Hepatocyte (in vitro differentiated cells): ENCODE results near the gene AUTS2. TPM values are rescaled to one million over a fixed set of nuclear protein-coding genes. Genes with fewer than 3 reads are reported as not detected.

Experiments used
- DNase-seq: peaks from one replicate; pipeline ENCODE4 v3.0.0-alpha.2; 2016; ENCODE audit warnings: low spot score
- H2AFZ ChIP-seq: fragments of 200-600 bp; sonication (generic); 2 replicates; pipeline ENCODE4 v1.6.0; 2016; ENCODE audit warnings: antibody characterized with exemption, mild to moderate bottlenecking
- H3K27ac ChIP-seq: fragments of 200-600 bp; sonication (generic); 2 replicates; pipeline ENCODE4 v1.5.1; 2016; ENCODE audit warnings: mild to moderate bottlenecking
- H3K27me3 ChIP-seq: fragments of 200-600 bp; sonication (generic); 2 replicates; pipeline ENCODE4 v1.6.1; 2016
- H3K36me3 ChIP-seq: fragments of 200-600 bp; sonication (generic); replicated peaks from 2 replicates; pipeline ENCODE4 v1.5.1; 2016; ENCODE audit warnings: low read depth; ENCODE audit not compliant: insufficient read depth
- H3K4me1 ChIP-seq: fragments of 200-600 bp; sonication (generic); 2 replicates; pipeline ENCODE4 v1.5.1; 2016; ENCODE audit warnings: mild to moderate bottlenecking, moderate library complexity; ENCODE audit not compliant: insufficient read depth
- H3K4me2 ChIP-seq: fragments of 200-600 bp; sonication (generic); 2 replicates; pipeline ENCODE4 v1.6.0; 2016
- H3K4me3 ChIP-seq: fragments of 200-600 bp; sonication (generic); 2 replicates; pipeline ENCODE4 v1.5.1; 2016; ENCODE audit warnings: mild to moderate bottlenecking
- H3K79me2 ChIP-seq: fragments of 200-600 bp; sonication (generic); 2 replicates; pipeline ENCODE4 v1.6.0; 2017; ENCODE audit warnings: mild to moderate bottlenecking
- H3K9me2 ChIP-seq: fragments of 200-600 bp; sonication (generic); replicated peaks from 2 replicates; pipeline ENCODE4 v1.6.0; 2017; ENCODE audit warnings: mild to moderate bottlenecking; ENCODE audit not compliant: insufficient read depth
- H3K9me3 ChIP-seq: fragments of 200-600 bp; sonication (generic); 2 replicates; pipeline ENCODE4 v1.5.1; 2016; ENCODE audit warnings: low read depth, mild to moderate bottlenecking
- H4K20me1 ChIP-seq: fragments of 200-600 bp; sonication (generic); 2 replicates; pipeline ENCODE4 v1.6.0; 2016; ENCODE audit warnings: mild to moderate bottlenecking; ENCODE audit not compliant: insufficient read depth, poor library complexity, severe bottlenecking
- CTCF ChIP-seq: fragments of 200-600 bp; sonication (generic); IDR thresholded peaks from 2 replicates; pipeline ENCODE4 v1.5.1; 2016; ENCODE audit warnings: antibody characterized with exemption, mild to moderate bottlenecking; ENCODE audit not compliant: poor library complexity
- EZH2 ChIP-seq: fragments of 200-600 bp; sonication (generic); IDR thresholded peaks from 2 replicates; pipeline ENCODE4 v1.6.1; 2016; ENCODE audit warnings: antibody characterized with exemption, mild to moderate bottlenecking, borderline replicate concordance
- EZH2phosphoT487 ChIP-seq: fragments of 200-600 bp; sonication (generic); IDR thresholded peaks from one replicate; pipeline ENCODE4 v1.6.1; 2018; ENCODE audit warnings: antibody characterized with exemption, mild to moderate bottlenecking, low read depth, moderate library complexity; ENCODE audit not compliant: unreplicated experiment, severe bottlenecking
- WGBS: methylation state at CpG from one replicate; pipeline ENCODE4 v1.1.6; 2016; ENCODE audit warnings: low lambda C conversion rate; ENCODE audit errors: missing lambda C conversion rate; 5-methylcytosine and 5-hydroxymethylcytosine counted together
- polyA plus RNA-seq: library from polyadenylated mRNA; unstranded; fragments of >200 nt; fragmentation: Nextera tagmentation; extraction: Ambion mirVana; gene quantifications from 2 replicates; pipeline ENCODE4 v1.2.1, GENCODE V29; 2016
- total RNA-seq: library from RNA; depleted of rRNA; stranded (reverse); fragments of >200 nt; gene quantifications from 2 replicates; pipeline ENCODE4 v1.2.3, GENCODE V29; 2014

AUTS2 gene
- total and polyA plus RNA-seq, 2 experiments from 2014 or later, result 34.4 to 40.9 TPM

GRCh38 chr7:70439651-70440050 is 841.4 kb downstream of the AUTS2 start:
- H3K36me3 ChIP-seq, result no peaks in the 10 kb centered on the region
- H3K4me2 ChIP-seq, result no peak overlapping the region
- no peaks in the 10 kb centered on the region for H3K9me2 ChIP-seq
- H3K4me3 ChIP-seq, result no peak overlapping the region
- WGBS, result 84% methylated on average over 2 of the region's 2 CpGs
- no peaks in the 10 kb centered on the region for H3K79me2 ChIP-seq
- TF ChIP-seq EZH2phosphoT487 (no peak), EZH2 (no peak), CTCF (no peak)
- DNase-seq, result no peak
- H3K4me1 ChIP-seq, result no peaks in the 10 kb centered on the region
- H3K27me3 ChIP-seq, result no peaks in the 10 kb centered on the region
- H2AFZ ChIP-seq, result no peak overlapping the region
- H3K27ac ChIP-seq, result no peak overlapping the region
- no peaks in the 10 kb centered on the region for H3K9me3 ChIP-seq
- H4K20me1 ChIP-seq, result no peaks in the 10 kb centered on the region

- DNase-seq, result no peak
- no peak overlapping the region for H3K4me2 ChIP-seq
- no peaks in the 10 kb centered on the region for H3K36me3 ChIP-seq
- H3K27ac ChIP-seq, result no peak overlapping the region
- no peaks in the 10 kb centered on the region for H3K27me3 ChIP-seq
- no peak overlapping the region for H2AFZ ChIP-seq
- no peak for TF ChIP-seq EZH2
- TF ChIP-seq EZH2phosphoT487, result no peak
- TF ChIP-seq CTCF, result no peak
- no peaks in the 10 kb centered on the region for H3K79me2 ChIP-seq
- H3K4me3 ChIP-seq, result no peak overlapping the region
- H3K9me2 ChIP-seq, result no peaks in the 10 kb centered on the region
- WGBS, result 57% methylated on average over 13 of the region's 13 CpGs
- no peaks in the 10 kb centered on the region for H3K9me3 ChIP-seq
- no peaks in the 10 kb centered on the region for H3K4me1 ChIP-seq
- H4K20me1 ChIP-seq, result no peaks in the 10 kb centered on the region
These were observed 848.3 kb downstream of the AUTS2 start for GRCh38 chr7:70446448-70447143.

GRCh38 chr7:70448312-70448906 is 850.1 kb downstream of the AUTS2 start:
- H3K4me2 ChIP-seq, result no peak overlapping the region
- 94% methylated on average over 4 of the region's 4 CpGs for WGBS
- TF ChIP-seq CTCF (no peak), EZH2 (no peak), EZH2phosphoT487 (no peak)

More at GRCh38 chr7:70448312-70448906, 850.1 kb downstream of the AUTS2 start:
- no peak overlapping the region for H2AFZ ChIP-seq
- H3K4me1 ChIP-seq, result no peaks in the 10 kb centered on the region
- no peaks in the 10 kb centered on the region for H3K36me3 ChIP-seq
- DNase-seq, result no peak
- H3K27me3 ChIP-seq, result no peaks in the 10 kb centered on the region
- no peaks in the 10 kb centered on the region for H4K20me1 ChIP-seq
- no peaks in the 10 kb centered on the region for H3K79me2 ChIP-seq
- no peak overlapping the region for H3K27ac ChIP-seq
- H3K9me2 ChIP-seq, result no peaks in the 10 kb centered on the region
- H3K4me3 ChIP-seq, result no peak overlapping the region
- H3K9me3 ChIP-seq, result no peaks in the 10 kb centered on the region
